HepG2 (cell line): ENCODE results near the gene C2orf49. TPM values are rescaled to one million over a fixed set of nuclear protein-coding genes. Genes with fewer than 3 reads are reported as not detected.

Experiments used
- ATAC-seq: fragments of 200-7000 bp; cut with Tn5 transposase; 3 replicates; pipeline ENCODE4 v1.9.1; 2020; ENCODE audit warnings: mild to moderate bottlenecking, moderate library complexity
- BruUV-seq: library from RNA; stranded (reverse); fragments of 400-500 nt; replicated peaks from 2 replicates; lab custom pipeline; 2021; lab: Mats Ljungman, UMichigan
- CTCF ChIA-PET: fragments of 300-600 bp; formaldehyde crosslinking; extraction: SDS; loops from one replicate; lab custom pipeline; 2021; ENCODE audit warnings: low total read pairs, inconsistent platforms, low intra/inter-chr PET ratio; lab: Yijun Ruan, JAX
- POLR2A ChIA-PET: fragments of 350-600 bp; sonication (Branson Sonifier 250); formaldehyde crosslinking; loops from one replicate; lab custom pipeline; 2020; ENCODE audit warnings: antibody characterized with exemption, inconsistent platforms; lab: Yijun Ruan, JAX
- DNase-seq: peaks from one replicate; pipeline ENCODE4 v3.0.0-alpha.2; 2015; ENCODE audit warnings: low spot score
- FAIRE-seq: peaks from 3 replicates; lab custom pipeline; 2011; peaks lifted over from hg19 to GRCh38; lab: Jason Lieb, UNC
- H2AFZ ChIP-seq: one replicate; pipeline ENCODE4 v1.6.1; 2011; ENCODE audit warnings: low read length, inconsistent platforms
- H3K27ac ChIP-seq: fragments of 300-600 bp; 3 replicates; pipeline ENCODE4 v1.8.0; 2011; ENCODE audit warnings: mixed run types, mild to moderate bottlenecking, mixed read lengths, low read length, inconsistent platforms; ENCODE audit not compliant: insufficient read depth; ENCODE audit errors: extremely low read length
- H3K27me3 ChIP-seq, 2 experiments: fragments of 200-600 bp in 1 of 2; 2 replicates in 1 of 2; 3 replicates in 1 of 2; pipeline versions ENCODE4 v1.6.0 to v1.8.0; 2011; ENCODE audit warnings: low read length in 2 of 2, mild to moderate bottlenecking in 2 of 2, moderate library complexity in 2 of 2, inconsistent platforms in 1 of 2; ENCODE audit not compliant: insufficient read depth in 2 of 2, control insufficient read depth in 1 of 2
- H3K36me3 ChIP-seq, 2 experiments: fragments of 200-600 bp in 1 of 2; replicated peaks in 1 of 2; 2 replicates in 1 of 2; 3 replicates in 1 of 2; pipeline versions ENCODE4 v1.5.1 to v1.8.0; 2011; ENCODE audit warnings: low read length in 2 of 2, inconsistent platforms in 1 of 2; ENCODE audit not compliant: insufficient read depth in 2 of 2, control insufficient read depth in 1 of 2
- H3K4me1 ChIP-seq: 2 replicates; pipeline ENCODE4 v1.5.1; 2012; ENCODE audit warnings: low read length, inconsistent platforms; ENCODE audit not compliant: insufficient read depth
- H3K4me2 ChIP-seq: 2 replicates; pipeline ENCODE4 v1.6.0; 2011; ENCODE audit warnings: low read depth, low read length, inconsistent platforms
- H3K4me3 ChIP-seq, 3 experiments: fragments of 200-600 bp in 1 of 3; sonication (generic), shearing (Covaris generic) in 1 of 3; replicated peaks in 1 of 3; 2 replicates each; pipeline ENCODE4 v1.5.1; 2011 to 2016; ENCODE audit warnings: low read length in 3 of 3, inconsistent platforms in 2 of 3, low read depth in 2 of 3, mild to moderate bottlenecking in 2 of 3, control low read depth in 1 of 3, mixed read lengths in 1 of 3; ENCODE audit not compliant: insufficient read depth in 1 of 3
- H3K79me2 ChIP-seq: one replicate; pipeline ENCODE4 v1.6.1; 2011; ENCODE audit warnings: low read length, inconsistent platforms; ENCODE audit not compliant: insufficient read depth
- H3K9ac ChIP-seq: 2 replicates; pipeline ENCODE4 v1.6.0; 2011; ENCODE audit warnings: mild to moderate bottlenecking, low read depth, low read length, inconsistent platforms; ENCODE audit not compliant: insufficient read depth
- H3K9me3 ChIP-seq: 2 replicates; pipeline ENCODE4 v1.5.1; 2012; ENCODE audit warnings: mild to moderate bottlenecking, low read length
- H4K20me1 ChIP-seq: 2 replicates; pipeline ENCODE4 v1.6.0; 2011; ENCODE audit warnings: inconsistent platforms, mild to moderate bottlenecking, low read length, moderate library complexity; ENCODE audit not compliant: insufficient read depth
- CREB1 ChIP-seq, 2 experiments: fragments of 450-650 bp in 1 of 2; IDR thresholded peaks; 2 replicates each; pipeline ENCODE4 v1.6.1; 2016 to 2017; ENCODE audit warnings: control low read depth in 1 of 2, mild to moderate bottlenecking in 1 of 2, missing compliant biosample characterization in 1 of 2, missing genetic modification characterization in 1 of 2
- HNRNPUL1 ChIP-seq: fragments of 200-400 bp; formaldehyde crosslinking; IDR thresholded peaks from 2 replicates; pipeline ENCODE4 v1.6.1; 2017; ENCODE audit warnings: low read depth, mild to moderate bottlenecking, low read length, moderate library complexity
- KDM5A ChIP-seq: fragments of 200-600 bp; sonication (generic); IDR thresholded peaks from 2 replicates; pipeline ENCODE4 v1.7.0; 2018; ENCODE audit warnings: antibody characterized with exemption, mild to moderate bottlenecking, low read length, borderline replicate concordance
- MXD3 ChIP-seq: IDR thresholded peaks from 2 replicates; pipeline ENCODE4 v1.6.1; 2016; ENCODE audit warnings: mild to moderate bottlenecking, missing biosample characterization, missing genetic modification reagents
- MYC ChIP-seq: sonication (generic); formaldehyde crosslinking; IDR thresholded peaks from 2 replicates; pipeline ENCODE4 v1.9.0; 2021; ENCODE audit warnings: missing genetic modification reagents, borderline replicate concordance
- PHF5A ChIP-seq: IDR thresholded peaks from one replicate; pipeline ENCODE4 v1.6.1; 2018; ENCODE audit warnings: low read depth, missing genetic modification reagents; ENCODE audit not compliant: unreplicated experiment
- POGZ ChIP-seq: sonication (generic); formaldehyde crosslinking; IDR thresholded peaks from 2 replicates; pipeline ENCODE4 v1.4.0; 2020; ENCODE audit warnings: mild to moderate bottlenecking, missing genetic modification reagents
- SIX1 ChIP-seq: sonication (generic); formaldehyde crosslinking; IDR thresholded peaks from 2 replicates; pipeline ENCODE4 v1.4.0; 2020; ENCODE audit warnings: missing genetic modification reagents, borderline replicate concordance
- SNRNP70 ChIP-seq: fragments of 200-400 bp; formaldehyde crosslinking; IDR thresholded peaks from 2 replicates; pipeline ENCODE4 v1.6.1; 2017; ENCODE audit warnings: mild to moderate bottlenecking, low read depth, low read length, moderate library complexity
- TEAD2 ChIP-seq: sonication (generic); formaldehyde crosslinking; IDR thresholded peaks from 2 replicates; pipeline ENCODE4 v1.9.0; 2021; ENCODE audit warnings: missing genetic modification reagents
- TFDP1 ChIP-seq: IDR thresholded peaks from 2 replicates; pipeline ENCODE4 v1.6.1; 2016; ENCODE audit warnings: missing compliant biosample characterization, missing genetic modification reagents, borderline replicate concordance
- U2AF1 ChIP-seq: fragments of 200-400 bp; formaldehyde crosslinking; optimal IDR thresholded peaks from 2 replicates; pipeline ENCODE3; 2017; ENCODE audit warnings: mild to moderate bottlenecking, low read depth, low read length
- ZNF142 ChIP-seq: sonication (generic); formaldehyde crosslinking; IDR thresholded peaks from 2 replicates; pipeline ENCODE4 v1.4.0; 2020; ENCODE audit warnings: missing genetic modification reagents
- ZNF207 ChIP-seq: fragments of 450-650 bp; IDR thresholded peaks from 2 replicates; pipeline ENCODE4 v1.6.1; 2016; ENCODE audit warnings: antibody characterized with exemption, borderline replicate concordance
- ZNF557 ChIP-seq: sonication (generic); formaldehyde crosslinking; IDR thresholded peaks from 2 replicates; pipeline ENCODE4 v1.4.0; 2020; ENCODE audit warnings: missing genetic modification reagents
- WGBS: methylation state at CpG from one replicate; pipeline ENCODE4 v1.1.6; 2017; ENCODE audit warnings: low lambda C conversion rate; 5-methylcytosine and 5-hydroxymethylcytosine counted together
- in situ Hi-C: cut with HindIII; loops from 2 replicates; pipeline ENCODE4 v1.10.0; 2017; ENCODE audit warnings: low pct_unique_long_range_greater_than_20kb; ENCODE audit not compliant: extremely low pct_ligation_motif_present
- intact Hi-C: fragments of 100-400 bp; cut with micrococcal nuclease; formaldehyde crosslinking; loops from one replicate; pipeline ENCODE4 v1.10.0; 2022; ENCODE audit not compliant: unreplicated experiment
- polyA plus RNA-seq, 8 experiments: library from polyadenylated mRNA; depleted of rRNA in 3 of 8; stranded (reverse) in 7 of 8; unstranded in 1 of 8; fragments of >200 nt; fragmentation: Illumina TruSeq in 4 of 8; extraction: Trizol in 4 of 8; gene quantifications; 2 replicates each; pipeline versions ENCODE4 v1.2.1 to v1.2.3, GENCODE V29; 2011 to 2016; ENCODE audit warnings: low read depth in 4 of 8, missing spikeins in 1 of 8, mixed read lengths in 1 of 8; ENCODE audit not compliant: insufficient read depth in 1 of 8
- total RNA-seq, 5 experiments: library from RNA; depleted of rRNA; stranded (reverse); fragments of >200 nt; fragmentation: Illumina TruSeq; extraction: Trizol; gene quantifications; 2 replicates each; pipeline ENCODE4 v1.2.3, GENCODE V29; 2016; ENCODE audit warnings: low read depth in 1 of 5

The C2orf49 gene
- total and polyA plus RNA-seq, 2 of the 13 experiments (the other 11 are each of a cell fraction or from before 2014, with no cell fraction given) = 24.7 to 28.8 TPM

GRCh38 chr2:105393373-105394055, 56.2 kb downstream of the C2orf49 start:
- H3K79me2 ChIP-seq = peaks cover 31% of the 10 kb centered on the region
- H3K4me2 ChIP-seq = no peak overlapping the region
- H4K20me1 ChIP-seq = no peaks in the 10 kb centered on the region
- intact Hi-C loops = no loop called here
- WGBS = 94% methylated on average over 13 of the region's 13 CpGs
- H2AFZ ChIP-seq = no peak overlapping the region
- H3K4me1 ChIP-seq = peaks cover 71% of the 10 kb centered on the region
- in situ Hi-C loops = no loop called here
- no TSS peak for BruUV-seq
- ChIA-PET CTCF (no interaction called here), POLR2A (no interaction called here)
- no peaks in the 10 kb centered on the region for H3K27me3 ChIP-seq
- FAIRE-seq (no peak), ATAC-seq (no peak), DNase-seq (no peak)
- no peaks in the 10 kb centered on the region for H3K9me3 ChIP-seq
- peaks cover 0 to 3% of the 10 kb centered on the region in 2 experiments; a peak in 2 of 5 replicates for H3K36me3 ChIP-seq
- H3K9ac ChIP-seq = no peak overlapping the region
- no peak overlapping the region for H3K4me3 ChIP-seq
- no peak overlapping the region for H3K27ac ChIP-seq
- TF ChIP-seq POGZ (no peak), MYC (CRISPR knock-in tag) (no peak), ZNF207 (no peak), MXD3 (CRISPR knock-in tag) (no peak), ZNF557 (no peak), U2AF1 (no peak), SNRNP70 (no peak), TEAD2 (no peak), SIX1 (CRISPR knock-in tag) (no peak), PHF5A (no peak), KDM5A (no peak), HNRNPUL1 (no peak), TFDP1 (CRISPR knock-in tag) (no peak), CREB1 (IDR thresholded peaks at IDR 0.05) (no peak), CREB1 (CRISPR knock-in tag; IDR thresholded peaks at IDR 0.05) (no peak), ZNF142 (CRISPR knock-in tag) (no peak)
